H9 (cell line): ENCODE measurements around the gene KIAA1549. TPM values are rescaled to one million over a fixed set of nuclear protein-coding genes. Genes with fewer than 3 reads are reported as not detected.

ENCODE experiments used
- DNase-seq: peaks from one replicate; pipeline ENCODE4 v3.0.0-alpha.2; 2017
- H2AFZ ChIP-seq: one replicate; pipeline ENCODE4 v1.6.1; 2013; ENCODE audit warnings: mild to moderate bottlenecking, low read length, control low read depth, moderate library complexity
- H2AK5ac ChIP-seq: 2 replicates; pipeline ENCODE4 v1.6.1; 2013; ENCODE audit warnings: low read length, control low read depth, mixed read lengths; ENCODE audit not compliant: insufficient read length
- H2BK120ac ChIP-seq: one replicate; pipeline ENCODE4 v1.6.1; 2013; ENCODE audit warnings: low read depth, mild to moderate bottlenecking, low read length, control low read depth, inconsistent platforms; ENCODE audit not compliant: poor library complexity, severe bottlenecking
- H2BK12ac ChIP-seq: 2 replicates; pipeline ENCODE4 v1.6.1; 2013; ENCODE audit warnings: low read length, control low read depth, mixed read lengths, low read depth; ENCODE audit not compliant: insufficient read length
- H2BK15ac ChIP-seq: 2 replicates; pipeline ENCODE4 v1.6.1; 2013; ENCODE audit warnings: low read depth, low read length, control low read depth
- H2BK20ac ChIP-seq: one replicate; pipeline ENCODE4 v1.6.1; 2013; ENCODE audit warnings: low read depth, mild to moderate bottlenecking, low read length, control low read depth, inconsistent platforms; ENCODE audit not compliant: poor library complexity, severe bottlenecking
- H2BK5ac ChIP-seq: 2 replicates; pipeline ENCODE4 v1.6.1; 2013; ENCODE audit warnings: low read length, control low read depth, mixed read lengths; ENCODE audit not compliant: insufficient read length
- H3K14ac ChIP-seq: 2 replicates; pipeline ENCODE4 v1.6.1; 2013; ENCODE audit warnings: low read length, control low read depth; ENCODE audit not compliant: insufficient read depth
- H3K18ac ChIP-seq: 2 replicates; pipeline ENCODE4 v1.6.1; 2013; ENCODE audit warnings: low read depth, mild to moderate bottlenecking, mixed read lengths, low read length, control low read depth; ENCODE audit not compliant: insufficient read length
- H3K23ac ChIP-seq: 2 replicates; pipeline ENCODE4 v1.6.1; 2013; ENCODE audit warnings: low read length, control low read depth, mixed read lengths, low read depth; ENCODE audit not compliant: insufficient read length
- H3K23me2 ChIP-seq: 2 replicates; pipeline ENCODE4 v1.6.1; 2013; ENCODE audit warnings: low read depth, mild to moderate bottlenecking, mixed read lengths, low read length, control low read depth; ENCODE audit not compliant: insufficient read length, poor library complexity, severe bottlenecking
- H3K27ac ChIP-seq: 2 replicates; pipeline ENCODE4 v1.5.1; 2013; ENCODE audit warnings: low read length, control low read depth, mixed read lengths, low read depth; ENCODE audit not compliant: insufficient read length
- H3K27me3 ChIP-seq: 2 replicates; pipeline ENCODE4 v1.6.1; 2013; ENCODE audit warnings: low read length, control low read depth, inconsistent platforms; ENCODE audit not compliant: insufficient read depth
- H3K4ac ChIP-seq: 2 replicates; pipeline ENCODE4 v1.6.1; 2013; ENCODE audit warnings: low read depth, mild to moderate bottlenecking, control low read depth, inconsistent platforms, low read length, moderate library complexity
- H3K4me1 ChIP-seq: 2 replicates; pipeline ENCODE4 v1.6.1; 2013; ENCODE audit warnings: low read length, control low read depth, inconsistent platforms; ENCODE audit not compliant: insufficient read depth
- H3K4me2 ChIP-seq: 2 replicates; pipeline ENCODE4 v1.6.1; 2013; ENCODE audit warnings: low read length, control low read depth, mixed read lengths; ENCODE audit not compliant: insufficient read length, insufficient read depth
- H3K56ac ChIP-seq: 2 replicates; pipeline ENCODE4 v1.6.1; 2013; ENCODE audit warnings: low read depth, mild to moderate bottlenecking, mixed read lengths, low read length, control low read depth; ENCODE audit not compliant: insufficient read length
- H3K79me1 ChIP-seq: 2 replicates; pipeline ENCODE4 v1.6.1; 2013; ENCODE audit warnings: low read depth, mild to moderate bottlenecking, moderate library complexity, low read length, control low read depth, inconsistent platforms; ENCODE audit not compliant: insufficient read depth, poor library complexity, severe bottlenecking
- H3K79me2 ChIP-seq: 2 replicates; pipeline ENCODE4 v1.6.1; 2013; ENCODE audit warnings: low read length, control low read depth, inconsistent platforms; ENCODE audit not compliant: insufficient read depth
- H3K9ac ChIP-seq: 2 replicates; pipeline ENCODE4 v1.6.1; 2013; ENCODE audit warnings: low read length, control low read depth, mixed read lengths; ENCODE audit not compliant: insufficient read length; ENCODE audit errors: extremely low read depth
- H3K9me3 ChIP-seq: one replicate; pipeline ENCODE4 v1.6.1; 2013; ENCODE audit warnings: low read depth, low read length, inconsistent platforms; ENCODE audit not compliant: control insufficient read depth
- H3T11ph ChIP-seq: one replicate; pipeline ENCODE4 v1.6.1; 2013; ENCODE audit warnings: mild to moderate bottlenecking, low read length, control low read depth, inconsistent platforms
- H4K20me1 ChIP-seq: one replicate; pipeline ENCODE4 v1.6.1; 2013; ENCODE audit not compliant: control insufficient read depth, insufficient read length, insufficient read depth
- H4K5ac ChIP-seq: 2 replicates; pipeline ENCODE4 v1.6.1; 2013; ENCODE audit warnings: low read depth, mild to moderate bottlenecking, mixed read lengths, low read length, control low read depth; ENCODE audit not compliant: insufficient read length
- H4K8ac ChIP-seq: replicated peaks from 2 replicates; pipeline ENCODE4 v1.6.1; 2013; ENCODE audit warnings: low read length, control low read depth, mixed read lengths, low read depth; ENCODE audit not compliant: insufficient read length
- H4K91ac ChIP-seq: 2 replicates; pipeline ENCODE4 v1.6.1; 2013; ENCODE audit warnings: low read depth, mild to moderate bottlenecking, moderate library complexity, mixed read lengths, low read length, control low read depth; ENCODE audit not compliant: insufficient read length
- H3K27ac Mint-ChIP-seq, 3 experiments: 2 replicates in 2 of 3; 3 replicates in 1 of 3; pipeline ENCODE4 v1.8.0; 2020 to 2021; ENCODE audit warnings: mixed read lengths in 3 of 3, mild to moderate bottlenecking in 1 of 3, moderate library complexity in 1 of 3
- H3K27me3 Mint-ChIP-seq: 2 replicates; pipeline ENCODE4 v1.8.0; 2021; ENCODE audit warnings: low read depth, mild to moderate bottlenecking, moderate library complexity, mixed read lengths
- H3K36me3 Mint-ChIP-seq, 3 experiments: 2 replicates in 2 of 3; 3 replicates in 1 of 3; pipeline ENCODE4 v1.8.0; 2020 to 2021; ENCODE audit warnings: low read depth in 3 of 3, mixed read lengths in 3 of 3; ENCODE audit not compliant: insufficient read depth in 1 of 3
- H3K4me1 Mint-ChIP-seq, 2 experiments: 2 replicates each; pipeline ENCODE4 v1.8.0; 2020; ENCODE audit warnings: mixed read lengths in 2 of 2
- H3K4me3 Mint-ChIP-seq, 2 experiments: 2 replicates in 1 of 2; 3 replicates in 1 of 2; pipeline ENCODE4 v1.8.0; 2020 to 2021; ENCODE audit warnings: mild to moderate bottlenecking in 2 of 2, mixed read lengths in 2 of 2, moderate library complexity in 1 of 2
- H3K9me3 Mint-ChIP-seq, 2 experiments: 2 replicates in 1 of 2; 3 replicates in 1 of 2; pipeline ENCODE4 v1.8.0; 2020; ENCODE audit warnings: mild to moderate bottlenecking in 2 of 2, mixed read lengths in 2 of 2, moderate library complexity in 1 of 2
- CTCF ChIP-seq: fragments of 200-600 bp; sonication (generic); conservative IDR thresholded peaks from 3 replicates; pipeline ENCODE4 v1.8.0; 2021; ENCODE audit warnings: antibody characterized with exemption, mild to moderate bottlenecking
- WGBS: extraction: QIAGEN DNeasy Blood & Tissue Kit; methylation state at CpG from one replicate; pipeline ENCODE4 v1.1.7; 2013; ENCODE audit warnings: missing lambda C conversion rate, low lambda C conversion rate, mixed read lengths; ENCODE audit not compliant: insufficient read length; ENCODE audit errors: extremely low coverage; 5-methylcytosine and 5-hydroxymethylcytosine counted together
- total RNA-seq: library from RNA; stranded (reverse); gene quantifications from 2 replicates; pipeline ENCODE4 v1.2.1, GENCODE V29; 2021

Gene KIAA1549
- total RNA-seq, 1 experiment from 2014 or later, result 11.9 TPM

GRCh38 chr7:138796038-138796615 lies 185.1 kb downstream of the KIAA1549 start:
- no peak for TF ChIP-seq CTCF
- no peaks in the 10 kb centered on the region for H3K9me3 ChIP-seq
- no peak overlapping the region for H4K91ac ChIP-seq
- no peak overlapping the region for H2BK120ac ChIP-seq
- no peak overlapping the region for H3K27ac ChIP-seq
- H3K27me3 Mint-ChIP-seq, result peaks cover 14% of the 10 kb centered on the region
- no peak overlapping the region for H3K4me3 Mint-ChIP-seq
- H4K8ac ChIP-seq, result no peak overlapping the region
- H2BK20ac ChIP-seq, result no peak overlapping the region
- no peak overlapping the region for H3K4me2 ChIP-seq
- peaks cover 7% of the 10 kb centered on the region; the same call in 1 of the 2 replicates for H3K4me1 ChIP-seq
- no peak overlapping the region for H2BK12ac ChIP-seq
- H4K5ac ChIP-seq, result no peak overlapping the region
- H2BK5ac ChIP-seq, result no peak overlapping the region
- H3K9me3 Mint-ChIP-seq, result no peaks in the 10 kb centered on the region
- no peaks in the 10 kb centered on the region for H3K36me3 Mint-ChIP-seq
- H3K56ac ChIP-seq, result no peak overlapping the region
- H3K4ac ChIP-seq, result no peak overlapping the region
- H3K27me3 ChIP-seq, result no peaks in the 10 kb centered on the region
- no CpG with 5 or more reads among the region's 9 CpGs for WGBS
- no peak overlapping the region for H3K14ac ChIP-seq
- H3K23ac ChIP-seq, result no peak overlapping the region
- H3K9ac ChIP-seq, result no peak overlapping the region
- H2BK15ac ChIP-seq, result no peak overlapping the region
- H3K23me2 ChIP-seq, result peaks cover 5% of the 10 kb centered on the region
- no peak overlapping the region for H2AK5ac ChIP-seq
- no peaks in the 10 kb centered on the region for H4K20me1 ChIP-seq
- no peak overlapping the region for H3T11ph ChIP-seq
- H2AFZ ChIP-seq, result no peak overlapping the region
- peaks cover 27 to 36% of the 10 kb centered on the region in 2 experiments for H3K4me1 Mint-ChIP-seq
- no peak overlapping the region for H3K27ac Mint-ChIP-seq
- no peak overlapping the region for H3K18ac ChIP-seq
- no peak for DNase-seq
- no peaks in the 10 kb centered on the region for H3K79me2 ChIP-seq
- H3K79me1 ChIP-seq, result no peaks in the 10 kb centered on the region
